GM11168 (cell line): ENCODE data around the gene PCTP.

Experiments used
- in situ Hi-C: fragments of 300-500 bp; cut with MboI; formaldehyde crosslinking; loops from one replicate; pipeline ENCODE4 v1.12.0; 2022; ENCODE audit warnings: low sequenced_read_pairs; ENCODE audit not compliant: unreplicated experiment

The PCTP gene

GRCh38 chr17:55778389-55779118, 27.7 kb downstream of the PCTP start:
- in situ Hi-C loops = no loop called here

DNA sequence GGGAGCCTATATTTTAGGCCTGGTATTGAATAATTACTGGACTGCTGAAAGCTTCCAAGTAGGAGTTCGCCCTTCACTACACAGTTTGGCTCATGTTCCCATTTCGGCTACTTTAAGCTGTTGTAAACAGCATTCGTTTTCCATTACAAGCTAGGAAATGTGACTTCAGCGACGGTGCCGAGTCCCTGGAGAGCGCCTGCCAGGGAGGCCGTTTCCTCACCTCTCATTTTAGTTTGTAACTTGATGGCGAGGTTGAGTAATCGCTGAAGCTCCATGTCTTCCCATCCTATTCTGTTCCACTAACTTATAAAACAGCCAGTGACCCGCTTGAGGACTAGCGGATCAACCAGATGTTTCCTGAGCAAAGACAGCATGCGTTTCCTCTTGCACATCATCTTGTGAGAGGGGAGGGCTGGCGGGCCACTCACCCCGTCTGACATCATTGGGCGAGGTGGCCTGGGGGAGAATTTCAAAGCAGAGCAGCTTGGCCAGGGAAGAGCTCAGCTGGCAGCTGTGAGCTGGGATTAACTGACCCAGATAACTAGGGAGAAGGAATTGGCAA, 32.9 kb downstream of the PCTP start:
- in situ Hi-C loops = no loop called here

- in situ Hi-C loops = no loop called here
These were observed 33.8 kb downstream of the PCTP start for GRCh38 chr17:55784666-55785065.

DNA sequence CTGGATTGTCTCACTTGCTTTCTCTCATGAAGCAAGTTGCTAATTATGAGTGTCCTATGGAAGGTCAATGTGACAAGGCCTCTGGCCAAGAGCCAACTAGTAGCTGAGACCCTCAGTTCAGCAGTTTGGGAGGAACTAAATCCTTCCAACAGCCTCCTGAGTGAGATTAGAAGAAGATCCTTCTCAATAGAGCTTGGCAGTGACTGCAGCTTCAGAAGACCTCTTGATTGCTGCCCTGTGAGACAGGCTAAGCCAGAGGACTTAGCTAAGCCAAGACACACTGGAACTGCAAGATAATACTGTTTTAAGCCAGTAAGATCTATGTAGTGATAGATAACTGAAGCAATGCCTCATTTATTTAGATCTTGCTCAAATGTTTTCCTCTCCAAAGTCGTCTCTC, 34.3 kb downstream of the PCTP start:
- in situ Hi-C loops = no loop called here

- in situ Hi-C loops = no loop called here
These were observed 42.4 kb downstream of the PCTP start for GRCh38 chr17:55793272-55793671.

- in situ Hi-C loops = no loop called here
These were observed 44.1 kb downstream of the PCTP start for GRCh38 chr17:55794725-55795482.

DNA sequence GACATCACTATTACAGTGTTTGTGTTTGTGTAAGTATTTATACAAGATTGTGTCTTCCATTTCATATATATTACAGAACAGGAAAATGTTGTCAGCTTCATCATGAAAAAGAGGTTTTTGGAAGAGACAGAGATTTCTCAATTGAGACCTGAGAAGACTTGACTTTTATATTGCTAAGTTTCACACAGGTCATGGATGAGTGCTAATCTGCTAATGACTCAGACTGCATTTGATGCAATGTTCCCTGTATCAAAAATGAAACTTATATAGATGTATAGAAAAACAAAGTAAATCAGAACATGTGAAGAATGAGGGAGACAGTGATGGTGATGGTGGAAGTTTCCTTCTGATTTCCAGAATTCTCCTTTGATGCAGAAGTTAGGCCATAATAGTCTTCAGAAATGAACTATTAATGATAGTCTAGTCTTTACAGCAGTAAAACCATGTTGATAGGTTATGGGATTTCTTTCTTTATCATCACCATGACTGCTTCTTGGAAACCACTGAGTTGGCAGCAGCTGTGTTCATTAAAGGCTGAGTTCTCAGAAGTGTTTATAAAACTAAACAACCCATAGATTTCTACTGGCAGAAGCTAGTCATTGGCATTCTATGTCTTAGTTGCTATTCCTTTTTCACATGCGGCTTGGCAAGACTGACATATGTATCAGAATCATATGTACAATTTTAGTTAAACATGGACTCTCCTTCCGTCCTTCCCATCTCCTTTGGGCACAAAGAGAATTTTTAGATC, 56.1 kb downstream of the PCTP start:
- in situ Hi-C loops = no loop called here

- in situ Hi-C loops = no loop called here
These were observed 60.7 kb downstream of the PCTP start for GRCh38 chr17:55811536-55811935.

DNA sequence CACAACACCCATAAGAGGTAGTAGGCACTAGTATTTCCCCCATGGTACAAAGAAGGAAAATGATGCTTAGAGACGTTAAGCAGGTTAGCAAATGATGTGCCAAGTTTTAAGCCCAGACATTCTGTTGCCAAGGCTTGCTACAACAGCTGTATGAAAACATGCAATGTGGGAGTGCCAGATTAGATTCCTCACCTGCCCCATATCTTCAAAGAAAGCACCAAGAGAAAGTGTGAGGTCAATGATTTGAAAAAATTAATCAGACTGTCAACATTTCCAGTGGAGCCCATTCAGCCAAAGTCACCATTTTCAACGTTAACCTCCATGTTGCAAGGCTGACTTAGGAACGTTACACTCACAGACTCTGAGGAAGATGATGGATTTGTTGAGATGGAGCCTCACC, 61.5 kb downstream of the PCTP start:
- in situ Hi-C loops = no loop called here

GRCh38 chr17:55813944-55814343, 63.1 kb downstream of the PCTP start:
- in situ Hi-C loops = no loop called here

DNA sequence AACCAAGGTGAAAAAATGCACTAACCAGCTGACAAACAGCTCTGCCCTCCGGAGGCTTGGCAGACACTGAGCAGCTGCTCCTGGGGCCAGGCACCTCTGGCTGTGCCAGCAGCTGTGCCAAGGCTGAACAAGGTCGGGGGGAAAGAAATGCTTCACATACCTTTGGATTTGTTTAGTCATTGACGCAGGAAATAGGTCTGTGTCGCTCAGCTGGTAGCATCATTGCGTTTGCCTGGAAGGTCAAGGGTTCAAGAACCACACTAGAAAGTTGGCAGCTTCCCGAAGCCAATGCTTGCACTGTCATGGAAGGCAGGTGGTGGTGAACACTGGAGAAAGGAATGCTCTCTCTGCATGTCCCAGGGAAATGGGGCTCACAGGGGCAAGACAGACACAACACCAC, 63.5 kb downstream of the PCTP start:
- in situ Hi-C loops = no loop called here

DNA sequence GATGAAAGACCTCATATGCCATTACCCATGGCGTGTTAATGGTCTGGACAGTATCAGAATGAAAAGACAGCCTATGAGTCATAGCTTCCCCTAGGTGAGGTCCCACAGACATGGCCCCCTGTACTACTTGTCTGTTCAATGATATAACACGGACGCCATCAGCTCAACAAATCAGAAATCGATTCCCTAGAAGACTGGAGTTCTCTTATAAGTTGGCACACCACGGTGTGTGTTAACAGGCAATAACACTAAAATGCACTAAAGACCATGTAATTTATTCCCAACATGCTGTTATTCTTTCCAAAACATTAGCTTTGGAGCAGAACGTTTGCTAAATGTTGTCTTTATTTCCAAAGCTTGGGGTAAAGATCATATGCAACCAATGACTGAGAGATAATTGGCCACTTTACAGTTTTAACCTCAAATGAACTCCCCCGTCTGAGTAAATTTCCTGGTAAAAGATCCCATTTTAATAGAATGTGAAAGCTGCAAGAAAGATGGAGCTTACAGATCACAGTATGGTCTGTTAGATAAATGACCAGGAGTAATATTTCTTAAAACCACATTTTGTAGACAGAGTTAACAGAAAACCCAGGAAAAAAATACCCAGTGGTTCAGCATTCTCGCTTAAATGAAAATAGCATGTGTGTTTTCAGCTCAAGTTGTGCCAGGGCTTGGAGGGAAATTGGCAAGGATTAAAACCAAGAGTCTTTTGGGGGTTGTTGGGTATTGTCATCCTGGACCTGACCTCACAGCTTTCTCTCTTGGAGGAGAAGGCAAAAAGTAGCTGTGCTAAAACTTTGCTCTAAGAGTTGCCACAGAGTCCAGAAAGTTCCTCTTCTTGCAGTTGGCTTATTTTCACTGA, 65.9 kb downstream of the PCTP start:
- in situ Hi-C loops = no loop called here

DNA sequence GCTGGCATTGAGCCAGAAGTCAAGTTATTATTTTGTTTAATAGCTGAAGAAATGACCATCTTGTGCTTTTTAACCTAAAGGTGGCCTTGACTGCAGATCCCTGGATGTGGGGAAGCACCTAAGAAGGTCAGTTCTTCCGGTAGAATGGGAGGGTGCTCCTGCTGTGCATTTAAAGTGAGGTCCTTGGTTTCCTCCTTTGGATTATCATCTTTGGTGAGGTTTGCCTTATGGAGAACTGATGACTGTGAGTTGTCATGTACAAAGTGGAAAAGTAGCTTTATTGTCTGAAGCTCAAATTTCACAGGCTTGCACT, 66.5 kb downstream of the PCTP start:
- in situ Hi-C loops = no loop called here

GRCh38 chr17:55818026-55818425, 67.2 kb downstream of the PCTP start:
- in situ Hi-C loops = no loop called here

GRCh38 chr17:55818451-55819375, 67.9 kb downstream of the PCTP start:
- in situ Hi-C loops = no loop called here

GRCh38 chr17:55820675-55821074, 69.8 kb downstream of the PCTP start:
- in situ Hi-C loops = no loop called here

DNA sequence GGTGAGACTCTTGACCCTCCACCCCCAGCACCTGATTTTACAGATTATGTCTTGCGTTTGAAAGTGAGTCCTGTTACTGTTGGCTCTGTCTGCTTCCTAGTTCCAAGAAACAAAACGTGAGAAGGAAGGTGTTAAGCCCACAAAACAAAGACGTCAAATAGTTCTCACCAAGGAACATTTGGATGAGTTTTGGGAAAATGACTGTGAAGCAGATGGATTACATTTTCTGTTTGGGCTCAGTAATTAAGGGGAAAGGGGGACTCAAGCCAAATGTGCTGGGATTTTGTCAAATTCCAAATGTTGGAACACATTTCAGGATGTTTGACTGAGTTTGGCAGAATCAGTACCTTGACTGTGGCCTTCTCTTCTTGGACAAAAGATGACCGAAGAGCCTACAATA, 71.2 kb downstream of the PCTP start:
- in situ Hi-C loops = no loop called here

GRCh38 chr17:55825213-55825612, 74.4 kb downstream of the PCTP start:
- in situ Hi-C loops = no loop called here
